SK-N-SH (cell line): ENCODE measurements around the gene ARHGAP26.

Source experiments
- ELF1 ChIP-seq: IDR thresholded peaks from 2 replicates; pipeline ENCODE4 v1.4.0; 2012
- EP300 ChIP-seq, 2 experiments: IDR thresholded peaks; 2 replicates each; pipeline versions ENCODE4 v1.4.0 to v1.6.1; 2012; ENCODE audit warnings: borderline replicate concordance in 1 of 2, low read depth in 1 of 2, low read length in 1 of 2
- EZH2phosphoT487 ChIP-seq: fragments of 200-600 bp; sonication (generic); IDR thresholded peaks from 2 replicates; pipeline ENCODE4 v1.6.1; 2017; ENCODE audit warnings: low read depth, mixed run types, mild to moderate bottlenecking, antibody characterized with exemption, moderate library complexity, borderline replicate concordance
- GATA2 ChIP-seq: sonication (generic); formaldehyde crosslinking; IDR thresholded peaks from 2 replicates; pipeline ENCODE4 v1.5.0; 2020; ENCODE audit warnings: mild to moderate bottlenecking, missing genetic modification reagents
- MXI1 ChIP-seq: IDR thresholded peaks from 2 replicates; pipeline ENCODE4 v1.6.1; 2012; ENCODE audit warnings: mild to moderate bottlenecking, low read depth, low read length, improper control_type of control experiment
- POLR2AphosphoS5 ChIP-seq: IDR thresholded peaks from 2 replicates; pipeline ENCODE4 v1.6.1; 2012; ENCODE audit warnings: low read depth, low read length
- RFX5 ChIP-seq: IDR thresholded peaks from 2 replicates; pipeline ENCODE4 v1.6.1; 2012; ENCODE audit warnings: mild to moderate bottlenecking, improper control_type of control experiment, low read length
- SMC3 ChIP-seq: IDR thresholded peaks from 2 replicates; pipeline ENCODE4 v1.6.1; 2012; ENCODE audit warnings: low read depth, low read length, improper control_type of control experiment
- TAF1 ChIP-seq: IDR thresholded peaks from 2 replicates; pipeline ENCODE4 v1.6.1; 2012; ENCODE audit warnings: low read depth, mild to moderate bottlenecking, low read length, moderate library complexity, borderline replicate concordance
- YY1 ChIP-seq: IDR thresholded peaks from 2 replicates; pipeline ENCODE4 v1.4.0; 2012; ENCODE audit warnings: low read depth, mild to moderate bottlenecking
- TF ChIP-seq, protein P1 (sequence below): fragments of 200-600 bp; sonication (generic); IDR thresholded peaks from 2 replicates; pipeline ENCODE4 v1.6.1; 2017; ENCODE audit warnings: antibody characterized with exemption, mild to moderate bottlenecking, moderate library complexity
- TF ChIP-seq, protein P2 (sequence below): IDR thresholded peaks from 2 replicates; pipeline ENCODE4 v1.4.0; 2012; ENCODE audit warnings: low read depth
- TF ChIP-seq, protein P3 (sequence below): IDR thresholded peaks from 2 replicates; pipeline ENCODE4 v1.4.0; 2012; ENCODE audit warnings: low read depth, borderline replicate concordance
- TF ChIP-seq, protein P4 (sequence below): IDR thresholded peaks from 2 replicates; pipeline ENCODE4 v1.4.0; 2012; ENCODE audit warnings: low read depth, borderline replicate concordance

DNA sequence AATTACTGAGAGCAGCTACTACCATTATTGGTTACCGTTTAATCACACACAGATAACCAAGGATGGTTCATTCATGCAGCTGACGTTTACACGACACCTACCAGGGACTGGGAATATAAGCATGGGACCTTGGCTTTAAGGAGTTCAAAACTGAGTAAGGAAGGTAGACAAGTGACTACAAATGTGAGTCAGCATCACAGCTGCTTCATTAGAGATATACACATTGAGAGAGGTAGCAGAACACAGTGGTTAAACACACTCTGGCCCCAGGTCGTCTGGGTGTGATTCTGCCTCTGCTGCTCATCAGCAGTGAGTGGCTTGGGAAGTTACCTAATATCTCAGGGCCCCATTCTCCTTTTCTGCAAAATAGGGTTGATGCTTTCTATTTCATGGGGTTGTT lies 364.7 kb downstream of the ARHGAP26 start:
- no peak for TF ChIP-seq GATA2
- TF ChIP-seq, protein P1, sequence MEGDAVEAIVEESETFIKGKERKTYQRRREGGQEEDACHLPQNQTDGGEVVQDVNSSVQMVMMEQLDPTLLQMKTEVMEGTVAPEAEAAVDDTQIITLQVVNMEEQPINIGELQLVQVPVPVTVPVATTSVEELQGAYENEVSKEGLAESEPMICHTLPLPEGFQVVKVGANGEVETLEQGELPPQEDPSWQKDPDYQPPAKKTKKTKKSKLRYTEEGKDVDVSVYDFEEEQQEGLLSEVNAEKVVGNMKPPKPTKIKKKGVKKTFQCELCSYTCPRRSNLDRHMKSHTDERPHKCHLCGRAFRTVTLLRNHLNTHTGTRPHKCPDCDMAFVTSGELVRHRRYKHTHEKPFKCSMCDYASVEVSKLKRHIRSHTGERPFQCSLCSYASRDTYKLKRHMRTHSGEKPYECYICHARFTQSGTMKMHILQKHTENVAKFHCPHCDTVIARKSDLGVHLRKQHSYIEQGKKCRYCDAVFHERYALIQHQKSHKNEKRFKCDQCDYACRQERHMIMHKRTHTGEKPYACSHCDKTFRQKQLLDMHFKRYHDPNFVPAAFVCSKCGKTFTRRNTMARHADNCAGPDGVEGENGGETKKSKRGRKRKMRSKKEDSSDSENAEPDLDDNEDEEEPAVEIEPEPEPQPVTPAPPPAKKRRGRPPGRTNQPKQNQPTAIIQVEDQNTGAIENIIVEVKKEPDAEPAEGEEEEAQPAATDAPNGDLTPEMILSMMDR = no peak
- TF ChIP-seq EP300 (IDR thresholded peaks at IDR 0.05; ENCODE audit: borderline replicate concordance in 1 of 2, low read depth in 1 of 2, low read length in 1 of 2) = no peak
- TF ChIP-seq ELF1 = no peak
- no peak for TF ChIP-seq POLR2AphosphoS5
- no peak for TF ChIP-seq TAF1
- no peak for TF ChIP-seq SMC3
- TF ChIP-seq YY1 = no peak
- TF ChIP-seq RFX5 = no peak
- TF ChIP-seq, protein P2, sequence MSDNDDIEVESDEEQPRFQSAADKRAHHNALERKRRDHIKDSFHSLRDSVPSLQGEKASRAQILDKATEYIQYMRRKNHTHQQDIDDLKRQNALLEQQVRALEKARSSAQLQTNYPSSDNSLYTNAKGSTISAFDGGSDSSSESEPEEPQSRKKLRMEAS = no peak
- TF ChIP-seq MXI1 = no peak
- TF ChIP-seq, protein P3, sequence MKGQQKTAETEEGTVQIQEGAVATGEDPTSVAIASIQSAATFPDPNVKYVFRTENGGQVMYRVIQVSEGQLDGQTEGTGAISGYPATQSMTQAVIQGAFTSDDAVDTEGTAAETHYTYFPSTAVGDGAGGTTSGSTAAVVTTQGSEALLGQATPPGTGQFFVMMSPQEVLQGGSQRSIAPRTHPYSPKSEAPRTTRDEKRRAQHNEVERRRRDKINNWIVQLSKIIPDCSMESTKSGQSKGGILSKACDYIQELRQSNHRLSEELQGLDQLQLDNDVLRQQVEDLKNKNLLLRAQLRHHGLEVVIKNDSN = no peak
- TF ChIP-seq EZH2phosphoT487 = no peak
- TF ChIP-seq, protein P4, sequence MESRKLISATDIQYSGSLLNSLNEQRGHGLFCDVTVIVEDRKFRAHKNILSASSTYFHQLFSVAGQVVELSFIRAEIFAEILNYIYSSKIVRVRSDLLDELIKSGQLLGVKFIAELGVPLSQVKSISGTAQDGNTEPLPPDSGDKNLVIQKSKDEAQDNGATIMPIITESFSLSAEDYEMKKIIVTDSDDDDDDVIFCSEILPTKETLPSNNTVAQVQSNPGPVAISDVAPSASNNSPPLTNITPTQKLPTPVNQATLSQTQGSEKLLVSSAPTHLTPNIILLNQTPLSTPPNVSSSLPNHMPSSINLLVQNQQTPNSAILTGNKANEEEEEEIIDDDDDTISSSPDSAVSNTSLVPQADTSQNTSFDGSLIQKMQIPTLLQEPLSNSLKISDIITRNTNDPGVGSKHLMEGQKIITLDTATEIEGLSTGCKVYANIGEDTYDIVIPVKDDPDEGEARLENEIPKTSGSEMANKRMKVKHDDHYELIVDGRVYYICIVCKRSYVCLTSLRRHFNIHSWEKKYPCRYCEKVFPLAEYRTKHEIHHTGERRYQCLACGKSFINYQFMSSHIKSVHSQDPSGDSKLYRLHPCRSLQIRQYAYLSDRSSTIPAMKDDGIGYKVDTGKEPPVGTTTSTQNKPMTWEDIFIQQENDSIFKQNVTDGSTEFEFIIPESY = no peak
